ENCODE measurements around the gene PLEKHA7. TPM values are rescaled to one million over a fixed set of nuclear protein-coding genes. Genes with fewer than 3 reads are reported as not detected.

PLEKHA7 gene
- total and polyA plus RNA-seq, 2 of the 13 experiments (the other 11 are each of a cell fraction or from before 2014, with no cell fraction given) = 17.5 to 18.7 TPM

DNA sequence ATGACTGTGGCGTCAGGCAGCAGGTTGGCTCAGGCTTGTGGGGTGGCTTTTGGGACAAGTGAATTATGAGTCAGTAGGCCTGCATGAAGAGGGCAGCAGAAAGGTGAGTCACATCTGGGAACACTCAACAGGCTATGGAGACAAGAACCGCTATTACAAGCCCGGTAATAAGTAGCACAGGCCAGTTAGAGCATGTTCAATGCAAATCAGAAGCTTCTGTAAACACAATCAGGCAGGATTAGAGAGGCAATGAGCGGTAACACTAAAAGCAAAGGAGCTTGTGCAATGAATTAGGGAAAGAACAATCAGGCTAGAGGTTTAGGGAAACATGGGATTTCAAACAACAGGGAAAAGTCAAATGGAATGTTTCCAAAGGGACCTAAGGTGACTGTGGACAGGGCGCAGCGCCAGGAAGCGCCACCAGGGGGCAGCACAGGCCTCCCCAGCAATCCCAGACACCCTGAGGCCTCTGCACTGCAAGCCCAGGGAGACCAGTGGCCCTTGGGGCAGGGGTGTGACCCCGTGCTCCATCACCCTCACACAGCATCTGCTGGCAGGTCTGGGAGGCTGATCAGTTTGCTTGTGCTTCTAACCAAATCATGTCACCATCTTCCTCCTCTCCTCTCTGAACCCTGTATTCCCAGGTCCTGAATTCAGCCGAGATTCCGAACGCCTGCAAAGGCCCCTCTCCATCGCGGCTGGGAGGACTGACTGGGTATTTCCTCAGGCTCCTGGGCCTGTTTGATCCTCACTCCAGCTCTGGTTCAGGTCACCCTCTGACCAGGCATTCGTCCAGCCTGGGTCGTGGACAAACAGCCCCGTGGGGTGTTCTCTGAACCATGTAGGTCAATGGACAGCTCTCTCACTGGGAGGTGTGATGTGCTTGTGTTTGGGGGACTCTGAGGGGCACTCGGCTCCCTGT, 225.8 kb downstream of the PLEKHA7 start (continued):
- TF ChIP-seq, protein P1, sequence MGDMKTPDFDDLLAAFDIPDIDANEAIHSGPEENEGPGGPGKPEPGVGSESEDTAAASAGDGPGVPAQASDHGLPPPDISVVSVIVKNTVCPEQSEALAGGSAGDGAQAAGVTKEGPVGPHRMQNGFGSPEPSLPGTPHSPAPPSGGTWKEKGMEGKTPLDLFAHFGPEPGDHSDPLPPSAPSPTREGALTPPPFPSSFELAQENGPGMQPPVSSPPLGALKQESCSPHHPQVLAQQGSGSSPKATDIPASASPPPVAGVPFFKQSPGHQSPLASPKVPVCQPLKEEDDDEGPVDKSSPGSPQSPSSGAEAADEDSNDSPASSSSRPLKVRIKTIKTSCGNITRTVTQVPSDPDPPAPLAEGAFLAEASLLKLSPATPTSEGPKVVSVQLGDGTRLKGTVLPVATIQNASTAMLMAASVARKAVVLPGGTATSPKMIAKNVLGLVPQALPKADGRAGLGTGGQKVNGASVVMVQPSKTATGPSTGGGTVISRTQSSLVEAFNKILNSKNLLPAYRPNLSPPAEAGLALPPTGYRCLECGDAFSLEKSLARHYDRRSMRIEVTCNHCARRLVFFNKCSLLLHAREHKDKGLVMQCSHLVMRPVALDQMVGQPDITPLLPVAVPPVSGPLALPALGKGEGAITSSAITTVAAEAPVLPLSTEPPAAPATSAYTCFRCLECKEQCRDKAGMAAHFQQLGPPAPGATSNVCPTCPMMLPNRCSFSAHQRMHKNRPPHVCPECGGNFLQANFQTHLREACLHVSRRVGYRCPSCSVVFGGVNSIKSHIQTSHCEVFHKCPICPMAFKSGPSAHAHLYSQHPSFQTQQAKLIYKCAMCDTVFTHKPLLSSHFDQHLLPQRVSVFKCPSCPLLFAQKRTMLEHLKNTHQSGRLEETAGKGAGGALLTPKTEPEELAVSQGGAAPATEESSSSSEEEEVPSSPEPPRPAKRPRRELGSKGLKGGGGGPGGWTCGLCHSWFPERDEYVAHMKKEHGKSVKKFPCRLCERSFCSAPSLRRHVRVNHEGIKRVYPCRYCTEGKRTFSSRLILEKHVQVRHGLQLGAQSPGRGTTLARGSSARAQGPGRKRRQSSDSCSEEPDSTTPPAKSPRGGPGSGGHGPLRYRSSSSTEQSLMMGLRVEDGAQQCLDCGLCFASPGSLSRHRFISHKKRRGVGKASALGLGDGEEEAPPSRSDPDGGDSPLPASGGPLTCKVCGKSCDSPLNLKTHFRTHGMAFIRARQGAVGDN (CRISPR knock-in tag; IDR thresholded peaks at IDR 0.05) = peak; percentile 41
- TF ChIP-seq ZMYM4 (CRISPR knock-in tag; IDR thresholded peaks at IDR 0.05) (0 out of 2 replicates have a peak, but pooled peaks have one; percentile 16), CENPT (CRISPR knock-in tag; IDR thresholded peaks at IDR 0.05; ENCODE audit: low read depth) (no peak), STAG1 (CRISPR knock-in tag; IDR thresholded peaks at IDR 0.05) (peak; percentile 72), RNF219 (CRISPR knock-in tag; IDR thresholded peaks at IDR 0.05) (no peak), ZFX (CRISPR knock-in tag; IDR thresholded peaks at IDR 0.05; ENCODE audit: low read depth) (peak; percentile 45; the same call in 1 of the 2 replicates), RXRB (CRISPR knock-in tag; IDR thresholded peaks at IDR 0.05; ENCODE audit: borderline replicate concordance) (no peak; the same call in 1 of the 2 replicates), RAD21 (CRISPR knock-in tag; IDR thresholded peaks at IDR 0.05) (peak; percentile 88), POGZ (CRISPR knock-in tag; IDR thresholded peaks at IDR 0.05) (0 out of 2 replicates have a peak, but pooled peaks have one; percentile 14), GLI4 (CRISPR knock-in tag; IDR thresholded peaks at IDR 0.05; ENCODE audit: borderline replicate concordance) (no peak), SOX13 (IDR thresholded peaks at IDR 0.05) (no peak), SOX13 (CRISPR knock-in tag; conservative IDR thresholded peaks at IDR 0.05 in 1 of 2, IDR thresholded peaks at IDR 0.05 in 1 of 2) (0 out of 4 replicates have a peak, but pooled peaks of 1 of the 2 experiments have one; percentile 6), TEAD3 (CRISPR knock-in tag; optimal IDR thresholded peaks at IDR 0.05; ENCODE audit: borderline replicate concordance) (peak; percentile 59), CCAR2 (optimal IDR thresholded peaks at IDR 0.05; ENCODE audit: low read depth, low read length) (no peak), CTCF (CRISPR knock-in tag; IDR thresholded peaks at IDR 0.05) (peak; percentile 89), ZNF235 (CRISPR knock-in tag; IDR thresholded peaks at IDR 0.05; ENCODE audit: borderline replicate concordance) (no peak)
- TF ChIP-seq, protein P2, sequence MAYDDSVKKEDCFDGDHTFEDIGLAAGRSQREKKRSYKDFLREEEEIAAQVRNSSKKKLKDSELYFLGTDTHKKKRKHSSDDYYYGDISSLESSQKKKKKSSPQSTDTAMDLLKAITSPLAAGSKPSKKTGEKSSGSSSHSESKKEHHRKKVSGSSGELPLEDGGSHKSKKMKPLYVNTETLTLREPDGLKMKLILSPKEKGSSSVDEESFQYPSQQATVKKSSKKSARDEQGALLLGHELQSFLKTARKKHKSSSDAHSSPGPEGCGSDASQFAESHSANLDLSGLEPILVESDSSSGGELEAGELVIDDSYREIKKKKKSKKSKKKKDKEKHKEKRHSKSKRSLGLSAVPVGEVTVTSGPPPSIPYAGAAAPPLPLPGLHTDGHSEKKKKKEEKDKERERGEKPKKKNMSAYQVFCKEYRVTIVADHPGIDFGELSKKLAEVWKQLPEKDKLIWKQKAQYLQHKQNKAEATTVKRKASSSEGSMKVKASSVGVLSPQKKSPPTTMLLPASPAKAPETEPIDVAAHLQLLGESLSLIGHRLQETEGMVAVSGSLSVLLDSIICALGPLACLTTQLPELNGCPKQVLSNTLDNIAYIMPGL (CRISPR knock-in tag; IDR thresholded peaks at IDR 0.05; ENCODE audit: borderline replicate concordance in 1 of 2, low read depth in 1 of 2) = 0 out of 4 replicates have a peak, but pooled peaks of 1 of the 2 experiments have one; percentile 32
